ENCODE data around the gene FCHO1. TPM values are rescaled to one million over a fixed set of nuclear protein-coding genes. Genes with fewer than 3 reads are reported as not detected.

Gene FCHO1
- total and polyA plus RNA-seq, 2 donors (not counting 1 experiment from before 2014, with no cell fraction given): 85.7 to 149 TPM

GRCh38 chr19:17817668-17818363, 66.5 kb downstream of the FCHO1 start:
- intact Hi-C loops (cut with micrococcal nuclease): no loop called here
- H3K9me3 Mint-ChIP-seq (ENCODE audit: insufficient read depth): no peaks in the 10 kb centered on the region
- no peaks in the 10 kb centered on the region for H3K27me3 Mint-ChIP-seq
- H3K4me1 Mint-ChIP-seq: no peaks in the 10 kb centered on the region
- Histone ChIP-seq H3K4me1 (ENCODE audit: control insufficient read depth in 2 of 2, insufficient read depth in 2 of 2, low read length in 2 of 2) (no peaks in the 10 kb centered on the region), H4K20me1 (ENCODE audit: control insufficient read depth, insufficient read depth, low read length, poor library complexity, severe bottlenecking) (no peaks in the 10 kb centered on the region), H3K27ac (ENCODE audit: low read length in 2 of 2) (no peak overlapping the region), H3K4me3 (ENCODE audit: control extremely low read depth in 1 of 5, extremely low read depth in 1 of 5, insufficient read depth in 1 of 5, low read depth in 2 of 5, low read length in 4 of 5) (no peak overlapping the region), H3K36me3 (replicated peaks in 1 of 2; ENCODE audit: control extremely low read depth in 1 of 2, control insufficient read depth in 1 of 2, extremely low read depth in 1 of 2, insufficient read depth in 2 of 2, low read length in 1 of 2) (no peaks in the 10 kb centered on the region), H3K9ac (ENCODE audit: low read length) (no peak overlapping the region), H3K79me2 (ENCODE audit: control insufficient read depth, insufficient read depth, low read length) (no peaks in the 10 kb centered on the region), H2AFZ (ENCODE audit: insufficient read depth, low read depth, low read length, poor library complexity, severe bottlenecking) (no peak overlapping the region), H3K9me3 (ENCODE audit: control extremely low read depth in 1 of 3, control insufficient read depth in 2 of 3, insufficient read depth in 1 of 3, low read length in 2 of 3) (no peaks in the 10 kb centered on the region), H3K27me3 (replicated peaks in 1 of 4; ENCODE audit: control extremely low read depth in 1 of 4, control insufficient read depth in 3 of 4, insufficient read depth in 4 of 4, low read length in 3 of 4) (no peaks in the 10 kb centered on the region), H3K4me2 (replicated peaks; ENCODE audit: low read depth, low read length, poor library complexity, severe bottlenecking) (no peak overlapping the region)
- no peak for ATAC-seq (ENCODE audit: low read depth)
- 89% methylated on average over 10 of the region's 13 CpGs for WGBS (ENCODE audit: insufficient coverage)
- no peak overlapping the region for H3K27ac Mint-ChIP-seq
- ChIA-PET POLR2A (no interaction called here), CTCF (interaction anchor here (0.7 to 2.0 kb wide), 2 partner anchors 42 to 1057 kb away, joined by 3 to 4 read pairs; partner anchors contain the start of gene RPL18A)
- H3K4me3 Mint-ChIP-seq: no peak overlapping the region
- DNase-seq: no peak
- TF ChIP-seq CTCF (IDR thresholded peaks at IDR 0.05) (no peak), EZH2 (IDR thresholded peaks at IDR 0.05; ENCODE audit: borderline replicate concordance, insufficient read depth, low read depth, low read length, poor library complexity, severe bottlenecking) (no peak)

- Histone ChIP-seq H3K36me3 (replicated peaks in 1 of 2; ENCODE audit: control extremely low read depth in 1 of 2, control insufficient read depth in 1 of 2, extremely low read depth in 1 of 2, insufficient read depth in 2 of 2, low read length in 1 of 2) (peaks cover 0 to 7% of the 10 kb centered on the region in 2 experiments), H3K9me3 (ENCODE audit: control extremely low read depth in 1 of 3, control insufficient read depth in 2 of 3, insufficient read depth in 1 of 3, low read length in 2 of 3) (no peaks in the 10 kb centered on the region), H3K27ac (ENCODE audit: low read length in 2 of 2) (no peak within 1 kb of the TSS), H4K20me1 (ENCODE audit: control insufficient read depth, insufficient read depth, low read length, poor library complexity, severe bottlenecking) (no peaks in the 10 kb centered on the region), H2AFZ (ENCODE audit: insufficient read depth, low read depth, low read length, poor library complexity, severe bottlenecking) (no peak within 1 kb of the TSS), H3K9ac (ENCODE audit: low read length) (no peak within 1 kb of the TSS), H3K4me1 (ENCODE audit: control insufficient read depth in 2 of 2, insufficient read depth in 2 of 2, low read length in 2 of 2) (no peaks in the 10 kb centered on the region), H3K4me2 (replicated peaks; ENCODE audit: low read depth, low read length, poor library complexity, severe bottlenecking) (no peak within 1 kb of the TSS), H3K79me2 (ENCODE audit: control insufficient read depth, insufficient read depth, low read length) (no peaks in the 10 kb centered on the region), H3K27me3 (replicated peaks in 1 of 4; ENCODE audit: control extremely low read depth in 1 of 4, control insufficient read depth in 3 of 4, insufficient read depth in 4 of 4, low read length in 3 of 4) (no peaks in the 10 kb centered on the region), H3K4me3 (ENCODE audit: control extremely low read depth in 1 of 5, extremely low read depth in 1 of 5, insufficient read depth in 1 of 5, low read depth in 2 of 5, low read length in 4 of 5) (no peak within 1 kb of the TSS)
- POLR2A ChIA-PET: interaction anchor here (1.1 kb wide), 1 partner anchor 38 kb away, joined by 3 read pairs; the partner anchor contains the start of gene RPL18A
- Mint-ChIP-seq H3K27ac (no peak within 1 kb of the TSS), H3K27me3 (no peaks in the 10 kb centered on the region), H3K4me1 (no peaks in the 10 kb centered on the region), H3K4me3 (no peak within 1 kb of the TSS), H3K9me3 (ENCODE audit: insufficient read depth) (no peaks in the 10 kb centered on the region)
- WGBS (ENCODE audit: insufficient coverage): 84% methylated on average over 34 of the region's 34 CpGs
- CTCF ChIA-PET: no interaction called here
- no peak for ATAC-seq (ENCODE audit: low read depth)
- no peak for DNase-seq
- intact Hi-C loops (cut with micrococcal nuclease): no loop called here
- no peak for TF ChIP-seq CTCF (IDR thresholded peaks at IDR 0.05)
- no peak for TF ChIP-seq EZH2 (IDR thresholded peaks at IDR 0.05; ENCODE audit: borderline replicate concordance, insufficient read depth, low read depth, low read length, poor library complexity, severe bottlenecking)
Observed at GRCh38 chr19:17821190-17821589, 69.9 kb downstream of the FCHO1 start, which contains the start of gene INSL3. Gene INSL3, minus strand, starts transcription at chr19:17821519. Its CDS starts 13 bp downstream, at chr19:17821506.

Measured in B cell (primary cell).